ENCODE results near the gene ARHGAP22.

ARHGAP22 gene

GRCh38 chr10:48480397-48481374 lies 124.2 kb downstream of the ARHGAP22 start:
- no peak overlapping the region for H3K4me3 ChIP-seq (ENCODE audit: insufficient read depth, low read depth, low read length, poor library complexity, severe bottlenecking)
- no peak overlapping the region for H3K27ac ChIP-seq (ENCODE audit: insufficient read depth, low read length, poor library complexity, severe bottlenecking)
- no peaks in the 10 kb centered on the region for H3K9me3 ChIP-seq (ENCODE audit: control insufficient read depth, low read length)
- DNase-seq, result no peak
- no peaks in the 10 kb centered on the region for H3K36me3 ChIP-seq (ENCODE audit: control insufficient read depth, insufficient read depth, low read length)
- H3K27me3 ChIP-seq (replicated peaks; ENCODE audit: control insufficient read depth, insufficient read depth, low read length, poor library complexity, severe bottlenecking), result no peaks in the 10 kb centered on the region
- H3K4me1 ChIP-seq (ENCODE audit: control insufficient read depth, insufficient read depth, low read length, poor library complexity, severe bottlenecking), result no peaks in the 10 kb centered on the region

- Histone ChIP-seq H3K27me3 (replicated peaks; ENCODE audit: control insufficient read depth, insufficient read depth, low read length, poor library complexity, severe bottlenecking) (no peaks in the 10 kb centered on the region), H3K36me3 (ENCODE audit: control insufficient read depth, insufficient read depth, low read length) (no peaks in the 10 kb centered on the region), H3K27ac (ENCODE audit: insufficient read depth, low read length, poor library complexity, severe bottlenecking) (no peak overlapping the region), H3K4me1 (ENCODE audit: control insufficient read depth, insufficient read depth, low read length, poor library complexity, severe bottlenecking) (no peaks in the 10 kb centered on the region), H3K9me3 (ENCODE audit: control insufficient read depth, low read length) (no peaks in the 10 kb centered on the region), H3K4me3 (ENCODE audit: insufficient read depth, low read depth, low read length, poor library complexity, severe bottlenecking) (no peak overlapping the region)
- DNase-seq, result no peak
Measured at GRCh38 chr10:48478980-48479811, 125.7 kb downstream of the ARHGAP22 start.

- no peaks in the 10 kb centered on the region for H3K9me3 ChIP-seq (ENCODE audit: control insufficient read depth, low read length)
- H3K27me3 ChIP-seq (replicated peaks; ENCODE audit: control insufficient read depth, insufficient read depth, low read length, poor library complexity, severe bottlenecking), result no peaks in the 10 kb centered on the region
- no peak for DNase-seq
- H3K27ac ChIP-seq (ENCODE audit: insufficient read depth, low read length, poor library complexity, severe bottlenecking), result no peak overlapping the region
- no peaks in the 10 kb centered on the region for H3K4me1 ChIP-seq (ENCODE audit: control insufficient read depth, insufficient read depth, low read length, poor library complexity, severe bottlenecking)
- no peaks in the 10 kb centered on the region for H3K36me3 ChIP-seq (ENCODE audit: control insufficient read depth, insufficient read depth, low read length)
- no peak overlapping the region for H3K4me3 ChIP-seq (ENCODE audit: insufficient read depth, low read depth, low read length, poor library complexity, severe bottlenecking)
Measured at GRCh38 chr10:48478469-48478868, 126.4 kb downstream of the ARHGAP22 start.

GRCh38 chr10:48477616-48478015 lies 127.3 kb downstream of the ARHGAP22 start:
- Histone ChIP-seq H3K4me1 (ENCODE audit: control insufficient read depth, insufficient read depth, low read length, poor library complexity, severe bottlenecking) (no peaks in the 10 kb centered on the region), H3K9me3 (ENCODE audit: control insufficient read depth, low read length) (no peaks in the 10 kb centered on the region), H3K36me3 (ENCODE audit: control insufficient read depth, insufficient read depth, low read length) (no peaks in the 10 kb centered on the region), H3K4me3 (ENCODE audit: insufficient read depth, low read depth, low read length, poor library complexity, severe bottlenecking) (no peak overlapping the region), H3K27ac (ENCODE audit: insufficient read depth, low read length, poor library complexity, severe bottlenecking) (no peak overlapping the region), H3K27me3 (replicated peaks; ENCODE audit: control insufficient read depth, insufficient read depth, low read length, poor library complexity, severe bottlenecking) (no peaks in the 10 kb centered on the region)
- no peak for DNase-seq

GRCh38 chr10:48477141-48477540 lies 127.7 kb downstream of the ARHGAP22 start:
- Histone ChIP-seq H3K27ac (ENCODE audit: insufficient read depth, low read length, poor library complexity, severe bottlenecking) (no peak overlapping the region), H3K9me3 (ENCODE audit: control insufficient read depth, low read length) (no peaks in the 10 kb centered on the region), H3K36me3 (ENCODE audit: control insufficient read depth, insufficient read depth, low read length) (no peaks in the 10 kb centered on the region), H3K4me3 (ENCODE audit: insufficient read depth, low read depth, low read length, poor library complexity, severe bottlenecking) (no peak overlapping the region), H3K27me3 (replicated peaks; ENCODE audit: control insufficient read depth, insufficient read depth, low read length, poor library complexity, severe bottlenecking) (no peaks in the 10 kb centered on the region), H3K4me1 (ENCODE audit: control insufficient read depth, insufficient read depth, low read length, poor library complexity, severe bottlenecking) (no peaks in the 10 kb centered on the region)
- DNase-seq, result no peak

GRCh38 chr10:48476279-48476982 lies 128.4 kb downstream of the ARHGAP22 start:
- no peak overlapping the region for H3K4me3 ChIP-seq (ENCODE audit: insufficient read depth, low read depth, low read length, poor library complexity, severe bottlenecking)
- H3K9me3 ChIP-seq (ENCODE audit: control insufficient read depth, low read length), result no peaks in the 10 kb centered on the region
- DNase-seq, result no peak
- no peaks in the 10 kb centered on the region for H3K4me1 ChIP-seq (ENCODE audit: control insufficient read depth, insufficient read depth, low read length, poor library complexity, severe bottlenecking)
- no peak overlapping the region for H3K27ac ChIP-seq (ENCODE audit: insufficient read depth, low read length, poor library complexity, severe bottlenecking)
- H3K27me3 ChIP-seq (replicated peaks; ENCODE audit: control insufficient read depth, insufficient read depth, low read length, poor library complexity, severe bottlenecking), result no peaks in the 10 kb centered on the region
- H3K36me3 ChIP-seq (ENCODE audit: control insufficient read depth, insufficient read depth, low read length), result no peaks in the 10 kb centered on the region

- H3K36me3 ChIP-seq (ENCODE audit: control insufficient read depth, insufficient read depth, low read length), result no peaks in the 10 kb centered on the region
- no peak overlapping the region for H3K27ac ChIP-seq (ENCODE audit: insufficient read depth, low read length, poor library complexity, severe bottlenecking)
- H3K4me1 ChIP-seq (ENCODE audit: control insufficient read depth, insufficient read depth, low read length, poor library complexity, severe bottlenecking), result no peaks in the 10 kb centered on the region
- no peaks in the 10 kb centered on the region for H3K27me3 ChIP-seq (replicated peaks; ENCODE audit: control insufficient read depth, insufficient read depth, low read length, poor library complexity, severe bottlenecking)
- no peak for DNase-seq
- no peaks in the 10 kb centered on the region for H3K9me3 ChIP-seq (ENCODE audit: control insufficient read depth, low read length)
- no peak overlapping the region for H3K4me3 ChIP-seq (ENCODE audit: insufficient read depth, low read depth, low read length, poor library complexity, severe bottlenecking)
Measured at GRCh38 chr10:48475943-48476278, 129.0 kb downstream of the ARHGAP22 start.

- Histone ChIP-seq H3K4me1 (ENCODE audit: control insufficient read depth, insufficient read depth, low read length, poor library complexity, severe bottlenecking) (no peaks in the 10 kb centered on the region), H3K27ac (ENCODE audit: insufficient read depth, low read length, poor library complexity, severe bottlenecking) (no peak overlapping the region), H3K9me3 (ENCODE audit: control insufficient read depth, low read length) (no peaks in the 10 kb centered on the region), H3K4me3 (ENCODE audit: insufficient read depth, low read depth, low read length, poor library complexity, severe bottlenecking) (no peak overlapping the region), H3K27me3 (replicated peaks; ENCODE audit: control insufficient read depth, insufficient read depth, low read length, poor library complexity, severe bottlenecking) (no peaks in the 10 kb centered on the region), H3K36me3 (ENCODE audit: control insufficient read depth, insufficient read depth, low read length) (no peaks in the 10 kb centered on the region)
- no peak for DNase-seq
Measured at GRCh38 chr10:48474765-48475365, 130.0 kb downstream of the ARHGAP22 start.

- H3K4me3 ChIP-seq (ENCODE audit: insufficient read depth, low read depth, low read length, poor library complexity, severe bottlenecking), result no peak overlapping the region
Measured at GRCh38 chr10:48473704-48474103, 131.2 kb downstream of the ARHGAP22 start.

More at GRCh38 chr10:48473704-48474103, 131.2 kb downstream of the ARHGAP22 start:
- Histone ChIP-seq H3K9me3 (ENCODE audit: control insufficient read depth, low read length) (no peaks in the 10 kb centered on the region), H3K27me3 (replicated peaks; ENCODE audit: control insufficient read depth, insufficient read depth, low read length, poor library complexity, severe bottlenecking) (no peaks in the 10 kb centered on the region), H3K36me3 (ENCODE audit: control insufficient read depth, insufficient read depth, low read length) (no peaks in the 10 kb centered on the region), H3K27ac (ENCODE audit: insufficient read depth, low read length, poor library complexity, severe bottlenecking) (no peak overlapping the region), H3K4me1 (ENCODE audit: control insufficient read depth, insufficient read depth, low read length, poor library complexity, severe bottlenecking) (no peaks in the 10 kb centered on the region)
- DNase-seq, result no peak

Data from effector memory CD4-positive, alpha-beta T cell (primary cell).